Lower leg skin (tissue), 3 donors: ENCODE data around the gene ANXA6.

Source experiments
- CTCF ChIP-seq, 3 donors: fragments of 450-650 bp; IDR thresholded peaks; one replicate each; pipeline ENCODE4 v1.5.1; 2016; ENCODE audit warnings: antibody characterized with exemption in 3 of 3, mild to moderate bottlenecking in 3 of 3, moderate library complexity in 2 of 3
- POLR2A ChIP-seq, 2 donors: fragments of 450-650 bp; IDR thresholded peaks; one replicate each; pipeline ENCODE4 v1.6.1; 2016 to 2017; ENCODE audit warnings: antibody characterized with exemption in 2 of 2, mild to moderate bottlenecking in 1 of 2, moderate library complexity in 1 of 2

GRCh38 chr5:151189151-151189550 lies 31.6 kb upstream of the ANXA6 start:
- no peak for TF ChIP-seq CTCF (IDR thresholded peaks at IDR 0.05)
- no peak for TF ChIP-seq POLR2A (IDR thresholded peaks at IDR 0.05)
